ENCODE results near the gene INA. TPM values are rescaled to one million over a fixed set of nuclear protein-coding genes. Genes with fewer than 3 reads are reported as not detected.

The INA gene
- total RNA-seq, 1 experiment from 2014 or later = 14.0 TPM

GRCh38 chr10:103254113-103254512, 22.8 kb upstream of the INA start:
- Histone ChIP-seq H2BK120ac (ENCODE audit: low read depth, low read length, poor library complexity, severe bottlenecking) (no peak overlapping the region), H3K14ac (ENCODE audit: insufficient read depth, low read length) (no peak overlapping the region), H3K56ac (ENCODE audit: insufficient read length, low read depth, low read length) (no peak overlapping the region), H4K91ac (ENCODE audit: insufficient read length, low read depth, low read length) (no peak overlapping the region), H3K23ac (ENCODE audit: insufficient read length, low read depth, low read length) (no peak overlapping the region), H3K27me3 (ENCODE audit: insufficient read depth, low read length) (no peaks in the 10 kb centered on the region), H3K4ac (ENCODE audit: low read depth, low read length) (no peak overlapping the region), H2BK15ac (ENCODE audit: low read depth, low read length) (no peak overlapping the region), H3K9ac (ENCODE audit: extremely low read depth, insufficient read length, low read length) (no peak overlapping the region), H3K27ac (ENCODE audit: insufficient read length, low read depth, low read length) (no peak overlapping the region), H3T11ph (ENCODE audit: low read length) (no peak overlapping the region), H3K79me1 (ENCODE audit: insufficient read depth, low read depth, low read length, poor library complexity, severe bottlenecking) (no peaks in the 10 kb centered on the region), H2BK12ac (ENCODE audit: insufficient read length, low read depth, low read length) (no peak overlapping the region), H3K9me3 (ENCODE audit: control insufficient read depth, low read depth, low read length) (no peaks in the 10 kb centered on the region), H2AK5ac (ENCODE audit: insufficient read length, low read length) (no peak overlapping the region), H3K4me1 (ENCODE audit: insufficient read depth, low read length) (no peaks in the 10 kb centered on the region), H2BK20ac (ENCODE audit: low read depth, low read length, poor library complexity, severe bottlenecking) (no peak overlapping the region), H2AFZ (ENCODE audit: low read length) (no peak overlapping the region), H4K20me1 (ENCODE audit: control insufficient read depth, insufficient read depth, insufficient read length) (no peaks in the 10 kb centered on the region), H3K18ac (ENCODE audit: insufficient read length, low read depth, low read length) (no peak overlapping the region), H3K23me2 (ENCODE audit: insufficient read length, low read depth, low read length, poor library complexity, severe bottlenecking) (no peaks in the 10 kb centered on the region), H4K5ac (ENCODE audit: insufficient read length, low read depth, low read length) (no peak overlapping the region), H3K4me2 (ENCODE audit: insufficient read depth, insufficient read length, low read length) (no peak overlapping the region), H3K79me2 (ENCODE audit: insufficient read depth, low read length) (no peaks in the 10 kb centered on the region), H4K8ac (replicated peaks; ENCODE audit: insufficient read length, low read depth, low read length) (no peak overlapping the region), H2BK5ac (ENCODE audit: insufficient read length, low read length) (no peak overlapping the region)
- Mint-ChIP-seq H3K4me1 (peaks cover 3 to 5% of the 10 kb centered on the region in 2 experiments; a peak in 1 of 4 replicates), H3K27ac (no peak overlapping the region), H3K4me3 (no peak overlapping the region), H3K9me3 (peaks cover 15 to 19% of the 10 kb centered on the region in 2 experiments), H3K27me3 (ENCODE audit: low read depth) (peaks cover 3% of the 10 kb centered on the region), H3K36me3 (ENCODE audit: insufficient read depth in 1 of 3, low read depth in 3 of 3) (peaks cover 8 to 13% (median 10%) of the 10 kb centered on the region in 3 experiments)
- no peak for DNase-seq
- no peak for TF ChIP-seq CTCF (conservative IDR thresholded peaks at IDR 0.05)
- WGBS (ENCODE audit: extremely low coverage, insufficient read length, low lambda C conversion rate) = no CpG with 5 or more reads among the region's 3 CpGs
